ENCODE data around the gene GPR183.

The GPR183 gene

GRCh38 chr13:99282264-99283231, 24.7 kb downstream of the GPR183 start:
- no peak for DNase-seq
- in situ Hi-C loops (cut with HindIII; ENCODE audit: low pct_ligation_motif_present, low pct_unique_long_range_greater_than_20kb, low sequenced_read_pairs): no loop called here

- in situ Hi-C loops (cut with HindIII; ENCODE audit: low pct_ligation_motif_present, low pct_unique_long_range_greater_than_20kb, low sequenced_read_pairs): no loop called here
- no peak for DNase-seq
Measured at GRCh38 chr13:99281811-99282263, 25.4 kb downstream of the GPR183 start.

GRCh38 chr13:99280166-99280565, 27.0 kb downstream of the GPR183 start:
- DNase-seq: no peak
- in situ Hi-C loops (cut with HindIII; ENCODE audit: low pct_ligation_motif_present, low pct_unique_long_range_greater_than_20kb, low sequenced_read_pairs): no loop called here

GRCh38 chr13:99279637-99280036, 27.6 kb downstream of the GPR183 start:
- no peak for DNase-seq
- in situ Hi-C loops (cut with HindIII; ENCODE audit: low pct_ligation_motif_present, low pct_unique_long_range_greater_than_20kb, low sequenced_read_pairs): no loop called here

GRCh38 chr13:99278843-99279242, 28.4 kb downstream of the GPR183 start:
- DNase-seq: no peak
- in situ Hi-C loops (cut with HindIII; ENCODE audit: low pct_ligation_motif_present, low pct_unique_long_range_greater_than_20kb, low sequenced_read_pairs): no loop called here

- in situ Hi-C loops (cut with HindIII; ENCODE audit: low pct_ligation_motif_present, low pct_unique_long_range_greater_than_20kb, low sequenced_read_pairs): no loop called here
- DNase-seq: no peak
Measured at GRCh38 chr13:99278200-99278599, 29.0 kb downstream of the GPR183 start.

- in situ Hi-C loops (cut with HindIII; ENCODE audit: low pct_ligation_motif_present, low pct_unique_long_range_greater_than_20kb, low sequenced_read_pairs): no loop called here
- DNase-seq: no peak
Measured at GRCh38 chr13:99277629-99278028, 29.6 kb downstream of the GPR183 start.

GRCh38 chr13:99276706-99277105, 30.5 kb downstream of the GPR183 start:
- in situ Hi-C loops (cut with HindIII; ENCODE audit: low pct_ligation_motif_present, low pct_unique_long_range_greater_than_20kb, low sequenced_read_pairs): no loop called here
- no peak for DNase-seq

GRCh38 chr13:99275093-99275469, 32.1 kb downstream of the GPR183 start:
- DNase-seq: peak; percentile 20
- in situ Hi-C loops (cut with HindIII; ENCODE audit: low pct_ligation_motif_present, low pct_unique_long_range_greater_than_20kb, low sequenced_read_pairs): no loop called here

- in situ Hi-C loops (cut with HindIII; ENCODE audit: low pct_ligation_motif_present, low pct_unique_long_range_greater_than_20kb, low sequenced_read_pairs): no loop called here
Measured at GRCh38 chr13:99273128-99273527, 34.1 kb downstream of the GPR183 start.

GRCh38 chr13:99272481-99272880, 34.7 kb downstream of the GPR183 start:
- in situ Hi-C loops (cut with HindIII; ENCODE audit: low pct_ligation_motif_present, low pct_unique_long_range_greater_than_20kb, low sequenced_read_pairs): no loop called here
- DNase-seq: no peak

More at GRCh38 chr13:99273128-99273527, 34.1 kb downstream of the GPR183 start:
- DNase-seq: no peak

- DNase-seq: no peak
- in situ Hi-C loops (cut with HindIII; ENCODE audit: low pct_ligation_motif_present, low pct_unique_long_range_greater_than_20kb, low sequenced_read_pairs): no loop called here
Measured at GRCh38 chr13:99271249-99271648, 36.0 kb downstream of the GPR183 start.

GRCh38 chr13:99270518-99270917, 36.7 kb downstream of the GPR183 start:
- no peak for DNase-seq
- in situ Hi-C loops (cut with HindIII; ENCODE audit: low pct_ligation_motif_present, low pct_unique_long_range_greater_than_20kb, low sequenced_read_pairs): no loop called here

GRCh38 chr13:99269627-99270241, 37.5 kb downstream of the GPR183 start:
- peak; percentile 59 for DNase-seq
- in situ Hi-C loops (cut with HindIII; ENCODE audit: low pct_ligation_motif_present, low pct_unique_long_range_greater_than_20kb, low sequenced_read_pairs): no loop called here

GRCh38 chr13:99268822-99269221, 38.4 kb downstream of the GPR183 start:
- in situ Hi-C loops (cut with HindIII; ENCODE audit: low pct_ligation_motif_present, low pct_unique_long_range_greater_than_20kb, low sequenced_read_pairs): no loop called here
- no peak for DNase-seq

GRCh38 chr13:99267927-99268326, 39.3 kb downstream of the GPR183 start:
- in situ Hi-C loops (cut with HindIII; ENCODE audit: low pct_ligation_motif_present, low pct_unique_long_range_greater_than_20kb, low sequenced_read_pairs): no loop called here
- DNase-seq: no peak

GRCh38 chr13:99266827-99267226, 40.4 kb downstream of the GPR183 start:
- in situ Hi-C loops (cut with HindIII; ENCODE audit: low pct_ligation_motif_present, low pct_unique_long_range_greater_than_20kb, low sequenced_read_pairs): no loop called here
- DNase-seq: no peak

GRCh38 chr13:99265821-99266426, 41.3 kb downstream of the GPR183 start:
- peak; percentile 59 for DNase-seq
- in situ Hi-C loops (cut with HindIII; ENCODE audit: low pct_ligation_motif_present, low pct_unique_long_range_greater_than_20kb, low sequenced_read_pairs): no loop called here

GRCh38 chr13:99265162-99265800, 41.9 kb downstream of the GPR183 start:
- DNase-seq: no peak
- in situ Hi-C loops (cut with HindIII; ENCODE audit: low pct_ligation_motif_present, low pct_unique_long_range_greater_than_20kb, low sequenced_read_pairs): no loop called here
